Immature natural killer cell (primary cell): ENCODE results near the gene SFTPA1. TPM values are rescaled to one million over a fixed set of nuclear protein-coding genes. Genes with fewer than 3 reads are reported as not detected.
"Not testable (repeated sequence)": the region's sequence is repeated elsewhere in the genome, so short reads cannot be mapped to it uniquely, and the experiment has no call there.

Source experiments
- DNase-seq, 3 donors: peaks; one replicate each; pipeline ENCODE4 v3.0.0; 2022; ENCODE audit warnings: mixed read lengths in 1 of 3
- H3K27ac Mint-ChIP-seq, 6 donors: one replicate each; pipeline ENCODE4 v1.8.0; 2020; ENCODE audit warnings: mixed read lengths in 6 of 6, mild to moderate bottlenecking in 5 of 6, inconsistent platforms in 4 of 6, moderate library complexity in 3 of 6
- H3K27me3 Mint-ChIP-seq, 3 donors: one replicate each; pipeline ENCODE4 v1.8.0; 2020 to 2021; ENCODE audit warnings: low read depth in 3 of 3, mild to moderate bottlenecking in 3 of 3, mixed read lengths in 3 of 3, moderate library complexity in 3 of 3, inconsistent platforms in 1 of 3
- H3K36me3 Mint-ChIP-seq, 3 donors: one replicate each; pipeline ENCODE4 v1.8.0; 2020; ENCODE audit warnings: mixed read lengths in 3 of 3, inconsistent platforms in 2 of 3, mild to moderate bottlenecking in 2 of 3
- H3K4me1 Mint-ChIP-seq, 2 donors: one replicate each; pipeline ENCODE4 v1.8.0; 2020; ENCODE audit warnings: inconsistent platforms in 2 of 2, mild to moderate bottlenecking in 2 of 2, mixed read lengths in 2 of 2, moderate library complexity in 1 of 2
- H3K4me3 Mint-ChIP-seq, 5 donors: one replicate each; pipeline ENCODE4 v1.8.0; 2020; ENCODE audit warnings: mild to moderate bottlenecking in 5 of 5, mixed read lengths in 5 of 5, inconsistent platforms in 3 of 5, moderate library complexity in 3 of 5
- H3K9me3 Mint-ChIP-seq, 6 donors: one replicate each; pipeline ENCODE4 v1.8.0; 2020; ENCODE audit warnings: mild to moderate bottlenecking in 6 of 6, mixed read lengths in 6 of 6, inconsistent platforms in 4 of 6, moderate library complexity in 3 of 6
- polyA plus RNA-seq, 3 donors: library from polyadenylated mRNA; unstranded; fragments of 300-500 nt; fragmentation: Illumina TruSeq; gene quantifications; one replicate each; pipeline ENCODE4 v1.2.3, GENCODE V29; 2021

SFTPA1 gene
- not detected for polyA plus RNA-seq

DNA sequence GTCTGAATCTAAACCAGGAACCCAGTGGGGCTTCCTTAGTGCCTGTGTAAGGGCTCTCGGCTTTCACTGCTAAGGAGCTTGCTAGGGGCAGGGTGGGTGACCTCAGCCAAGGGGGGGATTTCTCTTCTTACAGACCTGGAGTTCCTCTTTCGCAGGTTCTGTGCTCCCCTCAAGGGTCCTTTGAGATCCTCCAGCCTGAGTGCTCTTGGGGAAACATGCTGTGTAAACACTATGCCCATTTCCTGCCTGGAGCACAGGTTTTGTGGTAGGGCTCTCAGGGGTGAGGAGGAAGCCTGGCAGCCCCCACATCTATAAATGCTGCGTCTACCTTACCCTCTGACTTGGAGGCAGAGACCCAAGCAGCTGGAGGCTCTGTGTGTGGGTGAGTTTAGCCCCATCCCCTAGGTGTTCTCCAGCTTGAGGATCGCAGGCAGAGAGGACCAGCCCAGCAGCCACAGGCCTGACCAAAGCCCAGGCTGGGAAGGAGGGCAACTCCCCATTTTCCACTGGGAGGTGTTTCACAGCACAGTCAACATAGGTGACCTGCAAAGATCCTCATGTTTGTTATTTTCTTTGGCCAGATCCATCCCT lies at the start of gene SFTPA1:
Gene SFTPA1, plus strand, starts transcription at position 339 of the 591 bp plus-strand sequence. CDS start 887 bp downstream, outside the sequence.
- Mint-ChIP-seq H3K27ac (no peak within 1 kb of the TSS), H3K4me3 (no peak within 1 kb of the TSS), H3K36me3 (no peaks in the 10 kb centered on the region), H3K27me3 (peaks cover 0 to 3% (median 2%) of the 10 kb centered on the region in 3 donors), H3K4me1 (no peaks in the 10 kb centered on the region), H3K9me3 (no peaks in the 10 kb centered on the region)
- DNase-seq = no peak

DNA sequence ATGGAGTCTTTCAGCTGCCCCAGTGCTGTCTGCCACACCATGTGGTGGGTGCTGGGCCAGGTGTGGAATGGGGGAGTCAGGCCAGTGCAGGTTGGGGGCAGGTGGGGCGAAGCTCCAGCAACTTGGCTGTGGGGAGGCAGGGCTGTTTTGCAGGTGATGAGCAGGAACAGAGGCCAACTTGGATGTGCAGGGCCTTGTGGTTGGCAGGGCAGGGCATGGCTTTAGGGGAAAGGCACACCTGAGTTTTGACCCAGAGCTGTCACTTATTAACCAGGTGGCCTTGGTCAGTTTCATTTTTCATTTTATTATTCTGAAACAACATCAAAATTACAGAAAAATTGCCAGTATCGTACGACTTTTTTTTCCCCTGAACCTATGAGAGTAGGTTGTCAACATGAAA lies 49.5 kb upstream of the SFTPA1 start:
- peaks cover 0 to 19% (median 3%) of the 10 kb centered on the region in 3 donors for H3K27me3 Mint-ChIP-seq
- no peaks in the 10 kb centered on the region for H3K36me3 Mint-ChIP-seq
- H3K27ac Mint-ChIP-seq = no peak overlapping the region

DNA sequence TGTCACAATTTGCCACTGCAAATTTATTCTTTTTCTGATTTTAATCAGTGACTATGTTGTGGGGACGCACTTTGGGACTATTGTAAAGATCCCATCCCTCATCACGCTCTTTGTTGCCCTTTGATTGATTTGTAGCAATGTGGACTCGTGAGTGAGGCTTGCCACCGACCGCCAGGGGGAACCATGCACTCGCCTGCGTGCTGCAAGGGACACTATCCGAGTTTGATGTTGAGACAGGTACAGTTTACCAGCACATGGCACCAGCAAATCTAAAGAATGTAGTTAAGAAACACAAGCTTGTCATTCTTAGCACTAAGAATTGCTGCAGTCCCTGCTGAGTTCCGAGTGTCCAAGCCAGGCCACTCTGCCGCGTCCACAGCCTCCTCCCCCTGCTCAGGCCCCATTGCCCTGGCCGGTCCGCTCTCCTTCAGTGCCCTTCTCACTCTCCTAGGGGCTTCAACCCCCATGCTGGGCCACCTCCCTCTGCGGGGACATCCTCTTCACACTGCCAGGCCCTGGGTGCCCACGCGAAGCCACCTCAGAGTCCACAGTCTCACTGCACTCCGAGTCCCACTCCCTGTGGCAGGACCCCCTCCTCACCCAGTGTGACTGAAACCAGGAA lies 48.5 kb upstream of the SFTPA1 start:
- H3K4me1 Mint-ChIP-seq = peaks cover 0 to 2% of the 10 kb centered on the region in 2 donors
- no peak overlapping the region for H3K27ac Mint-ChIP-seq
- H3K27me3 Mint-ChIP-seq = peaks cover 0 to 23% (median 9%) of the 10 kb centered on the region in 3 donors
- H3K4me3 Mint-ChIP-seq = no peak overlapping the region
- peak; percentile 10 to 38 (median 36) for DNase-seq
- no peaks in the 10 kb centered on the region for H3K9me3 Mint-ChIP-seq
- no peaks in the 10 kb centered on the region for H3K36me3 Mint-ChIP-seq

More for the DNA sequence above, 49.5 kb upstream of the SFTPA1 start:
- Mint-ChIP-seq H3K4me3 (no peak overlapping the region), H3K9me3 (no peaks in the 10 kb centered on the region), H3K4me1 (peaks cover 0 to 2% of the 10 kb centered on the region in 2 donors)
- DNase-seq = no peak

DNA sequence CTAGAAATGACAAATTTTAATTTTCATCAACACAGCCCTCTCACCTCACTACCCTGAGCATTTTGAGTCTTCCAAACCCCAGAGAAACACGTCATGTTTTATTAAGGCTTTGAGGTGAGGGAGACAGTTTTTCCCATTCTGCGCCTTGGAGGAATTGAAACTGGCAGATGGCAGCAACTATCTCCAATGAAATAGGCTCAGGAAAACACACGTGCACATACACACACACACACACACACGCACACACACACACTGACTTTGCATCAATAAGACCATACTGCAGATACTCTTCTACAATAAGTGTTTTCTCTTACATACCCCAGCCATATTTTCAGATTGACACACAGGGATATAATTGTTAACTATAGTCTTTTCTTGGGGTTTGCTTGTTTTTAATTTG lies 47.3 kb upstream of the SFTPA1 start:
- Mint-ChIP-seq H3K27me3 (peaks cover 0 to 23% (median 9%) of the 10 kb centered on the region in 3 donors), H3K36me3 (no peaks in the 10 kb centered on the region), H3K4me1 (peaks cover 0 to 2% of the 10 kb centered on the region in 2 donors), H3K4me3 (no peak overlapping the region), H3K27ac (no peak overlapping the region), H3K9me3 (no peaks in the 10 kb centered on the region)
- no peak for DNase-seq

DNA sequence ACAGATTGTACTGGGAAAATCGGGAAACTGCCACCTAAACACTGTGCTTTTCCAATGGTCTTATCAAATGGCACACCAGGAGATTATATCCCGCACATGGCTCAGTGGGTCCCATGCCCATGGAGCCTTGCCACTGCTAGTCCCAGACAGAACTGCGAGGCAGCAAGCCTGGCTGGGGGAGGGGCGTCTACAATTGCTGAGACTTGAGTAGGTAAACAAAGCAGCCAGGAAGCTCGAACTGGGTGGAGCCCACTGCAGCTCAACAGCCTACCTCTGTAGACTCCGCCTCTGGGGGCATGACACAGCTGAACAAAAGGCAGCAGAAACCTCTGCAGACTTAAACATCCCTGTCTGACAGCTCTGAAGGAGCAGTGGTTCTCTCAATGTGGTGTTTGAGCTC lies 40.1 kb upstream of the SFTPA1 start:
- not testable (repeated sequence) for H3K4me3 Mint-ChIP-seq, H3K9me3 Mint-ChIP-seq, H3K27ac Mint-ChIP-seq, DNase-seq, H3K36me3 Mint-ChIP-seq, H3K4me1 Mint-ChIP-seq
- peaks cover 4 to 37% (median 13%) of the 10 kb centered on the region in 3 donors for H3K27me3 Mint-ChIP-seq

DNA sequence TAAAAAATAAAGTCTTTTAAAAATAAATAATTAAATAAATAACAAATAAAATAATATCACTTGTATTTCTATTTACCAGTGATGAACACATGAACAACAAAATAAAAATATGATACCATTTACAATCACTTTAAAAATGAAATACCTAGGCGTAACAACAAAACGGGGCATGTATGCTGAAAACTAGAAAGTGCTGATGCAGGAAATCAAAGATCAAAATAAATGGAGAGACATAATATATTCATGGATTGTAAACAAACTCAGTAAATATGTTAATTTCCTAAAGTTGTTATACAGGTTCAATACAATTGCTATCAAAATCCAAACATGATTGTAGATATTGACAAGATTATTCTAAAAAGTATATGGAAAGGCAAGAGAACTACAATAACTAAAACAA lies 31.4 kb upstream of the SFTPA1 start:
- H3K27ac Mint-ChIP-seq = no peak overlapping the region
- no peak for DNase-seq
- peaks cover 0 to 4% (median 2%) of the 10 kb centered on the region in 3 donors for H3K27me3 Mint-ChIP-seq
- H3K4me1 Mint-ChIP-seq = no peaks in the 10 kb centered on the region
- H3K9me3 Mint-ChIP-seq = peaks cover 0 to 5% (median 0%) of the 10 kb centered on the region in 6 donors
- no peak overlapping the region for H3K4me3 Mint-ChIP-seq
- H3K36me3 Mint-ChIP-seq = no peaks in the 10 kb centered on the region

DNA sequence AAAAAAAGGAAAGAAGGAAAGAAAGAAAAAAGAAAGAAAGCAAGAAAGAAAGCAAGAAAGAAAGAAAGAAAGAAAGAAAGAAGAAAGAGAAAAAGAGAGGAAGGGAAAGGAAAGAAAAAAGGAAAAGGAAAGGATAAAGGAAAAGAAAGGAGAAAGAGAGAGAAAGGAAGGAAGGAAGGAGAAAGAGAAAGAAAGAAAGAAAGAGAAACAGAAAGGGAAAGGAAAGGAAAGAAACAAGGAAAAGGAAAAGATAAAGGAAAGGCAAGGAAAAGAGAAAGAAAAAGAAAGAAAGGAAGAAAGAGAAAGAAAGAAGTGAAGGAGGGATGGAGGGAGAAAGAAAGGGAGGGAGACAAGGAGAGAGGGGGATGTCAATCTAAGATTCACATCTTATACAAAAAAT lies 29.7 kb upstream of the SFTPA1 start:
- Mint-ChIP-seq H3K36me3 (no peaks in the 10 kb centered on the region), H3K4me1 (no peaks in the 10 kb centered on the region), H3K27me3 (peaks cover 0 to 4% (median 0%) of the 10 kb centered on the region in 3 donors), H3K27ac (no peak overlapping the region), H3K9me3 (peaks cover 0 to under 1% (median 0%) of the 10 kb centered on the region in 6 donors), H3K4me3 (no peak overlapping the region)
- no peak for DNase-seq

DNA sequence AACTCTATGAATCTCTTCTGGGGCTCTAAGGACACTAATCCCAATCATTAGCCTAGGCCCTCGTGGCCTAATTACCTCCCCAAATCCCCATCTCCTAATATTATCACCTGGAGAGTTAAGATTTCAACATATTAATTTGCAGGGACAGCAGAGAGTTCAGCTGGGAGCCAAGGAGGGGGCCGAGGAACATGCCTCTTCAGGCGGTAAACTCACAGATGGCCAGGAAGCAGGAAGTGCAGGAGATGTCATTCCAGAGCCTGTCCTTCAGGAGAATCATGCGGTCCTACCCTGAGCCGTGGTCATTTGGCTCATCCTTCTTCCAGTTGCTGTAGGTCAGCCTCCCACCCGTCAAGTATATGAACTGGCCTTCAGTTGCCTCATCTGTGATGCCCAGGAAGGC lies 28.6 kb upstream of the SFTPA1 start:
- peaks cover 2 to 4% (median 2%) of the 10 kb centered on the region in 3 donors for H3K27me3 Mint-ChIP-seq
- no peaks in the 10 kb centered on the region for H3K4me1 Mint-ChIP-seq
- DNase-seq = no peak
- no peak overlapping the region for H3K4me3 Mint-ChIP-seq
- no peak overlapping the region for H3K27ac Mint-ChIP-seq
- no peaks in the 10 kb centered on the region for H3K36me3 Mint-ChIP-seq
- no peaks in the 10 kb centered on the region for H3K9me3 Mint-ChIP-seq

DNA sequence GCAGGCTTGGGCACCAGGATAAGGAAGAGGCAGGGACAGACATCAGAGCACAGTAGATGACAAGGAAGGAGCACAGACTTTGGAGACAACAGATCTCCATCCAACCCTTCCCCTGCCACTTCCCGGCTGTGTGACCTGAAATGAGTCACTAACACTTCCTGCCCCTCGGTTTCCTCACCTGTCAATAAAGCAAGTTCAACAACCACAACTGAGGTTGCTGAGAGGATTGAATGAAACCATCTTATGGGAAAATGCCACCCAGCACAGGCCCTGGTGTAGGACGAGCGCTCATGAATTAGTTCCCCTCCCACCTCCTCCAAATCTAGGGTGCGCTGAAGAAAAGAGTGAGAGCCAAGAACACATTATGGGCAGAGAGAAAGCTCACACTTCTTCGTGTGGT lies 27.8 kb upstream of the SFTPA1 start:
- not testable (repeated sequence) for H3K4me1 Mint-ChIP-seq, H3K27ac Mint-ChIP-seq, H3K9me3 Mint-ChIP-seq, H3K27me3 Mint-ChIP-seq, H3K36me3 Mint-ChIP-seq, DNase-seq, H3K4me3 Mint-ChIP-seq

DNA sequence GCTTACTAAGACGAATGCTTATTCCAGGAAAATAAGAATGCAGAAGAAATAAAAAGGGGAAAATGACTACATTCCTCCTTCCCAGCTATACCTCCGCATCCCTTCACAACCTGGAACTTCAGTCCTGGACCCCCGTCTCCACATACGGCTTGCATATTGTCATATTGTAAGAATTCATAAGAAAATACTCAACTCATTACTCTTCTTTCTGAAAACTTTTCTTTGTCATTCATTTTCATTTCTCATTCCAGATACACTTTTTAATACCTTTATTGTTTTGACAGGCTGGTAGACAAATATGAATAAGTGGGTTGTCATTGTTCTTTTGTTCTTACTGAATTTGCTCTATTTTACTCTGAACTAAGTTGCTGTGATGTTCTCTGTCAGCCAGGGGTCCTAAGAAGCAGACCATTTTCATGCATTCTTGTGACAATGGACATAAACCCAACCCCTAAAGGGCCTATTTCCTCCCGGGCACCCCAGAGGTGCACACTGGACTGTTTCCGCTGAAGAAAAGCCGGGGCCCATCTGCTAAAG lies 27.2 kb upstream of the SFTPA1 start:
- Mint-ChIP-seq H3K27ac (no peak overlapping the region), H3K9me3 (no peaks in the 10 kb centered on the region), H3K4me1 (no peaks in the 10 kb centered on the region), H3K27me3 (peaks cover 2 to 4% (median 4%) of the 10 kb centered on the region in 3 donors), H3K4me3 (no peak overlapping the region), H3K36me3 (no peaks in the 10 kb centered on the region)
- no peak for DNase-seq

DNA sequence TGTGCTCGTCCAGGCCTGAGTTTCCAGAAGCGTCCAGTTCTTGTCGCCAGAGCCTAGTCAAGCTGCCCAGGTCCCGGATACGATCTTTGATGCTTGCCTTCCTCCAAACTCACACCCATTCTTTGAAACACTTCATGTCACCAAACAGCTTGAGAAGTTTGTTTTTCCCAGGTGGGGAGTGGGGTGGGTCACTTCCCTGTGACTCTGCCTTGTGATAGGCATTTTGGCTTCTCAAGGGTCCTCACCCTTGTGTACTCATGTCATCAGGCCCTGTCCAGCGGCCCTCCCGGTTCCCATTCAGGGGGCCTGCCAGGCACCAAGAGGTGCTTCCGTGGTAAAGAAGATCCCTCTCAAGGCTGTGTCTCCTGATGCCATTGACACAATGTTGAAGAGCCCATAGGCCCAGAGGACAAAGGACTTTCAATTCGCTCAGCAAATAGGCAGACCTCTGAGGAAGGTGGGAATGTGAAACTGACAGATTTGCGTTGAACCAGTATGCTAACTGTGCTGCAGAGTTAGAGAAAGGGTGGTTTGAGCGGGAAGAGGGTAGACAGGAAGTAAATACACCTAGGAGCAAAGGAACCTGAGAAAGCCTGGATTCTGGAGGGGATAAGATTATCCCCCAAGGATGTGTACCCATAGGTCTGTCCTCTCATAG lies 24.7 kb upstream of the SFTPA1 start:
- Mint-ChIP-seq H3K36me3 (no peaks in the 10 kb centered on the region), H3K27me3 (peaks cover 5 to 11% (median 10%) of the 10 kb centered on the region in 3 donors), H3K4me3 (no peak overlapping the region), H3K27ac (no peak overlapping the region), H3K4me1 (no peaks in the 10 kb centered on the region), H3K9me3 (no peaks in the 10 kb centered on the region)
- no peak for DNase-seq

DNA sequence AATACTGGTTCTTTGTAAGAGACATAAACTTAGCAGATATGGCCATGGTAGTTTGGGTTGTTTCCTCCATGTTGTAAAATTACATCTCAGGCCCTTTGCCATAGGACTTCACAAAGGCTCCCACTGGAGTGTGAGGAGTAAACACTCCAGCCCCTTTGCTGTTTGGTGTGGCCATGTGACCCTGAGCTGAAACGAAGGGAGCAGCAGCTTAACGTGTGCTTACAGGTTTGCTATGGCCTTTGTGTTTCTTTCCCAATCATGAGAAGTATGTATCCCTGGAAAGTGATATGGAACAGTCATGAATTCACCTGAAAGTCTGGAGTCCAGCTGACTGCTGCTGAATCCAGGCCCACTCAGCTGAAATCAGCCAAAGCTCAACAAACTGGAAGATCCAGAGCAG lies 23.8 kb upstream of the SFTPA1 start:
- Mint-ChIP-seq H3K36me3 (no peaks in the 10 kb centered on the region), H3K27me3 (peaks cover 5 to 11% (median 10%) of the 10 kb centered on the region in 3 donors), H3K4me3 (no peak overlapping the region), H3K9me3 (no peaks in the 10 kb centered on the region), H3K4me1 (no peaks in the 10 kb centered on the region), H3K27ac (no peak overlapping the region)
- no peak for DNase-seq

DNA sequence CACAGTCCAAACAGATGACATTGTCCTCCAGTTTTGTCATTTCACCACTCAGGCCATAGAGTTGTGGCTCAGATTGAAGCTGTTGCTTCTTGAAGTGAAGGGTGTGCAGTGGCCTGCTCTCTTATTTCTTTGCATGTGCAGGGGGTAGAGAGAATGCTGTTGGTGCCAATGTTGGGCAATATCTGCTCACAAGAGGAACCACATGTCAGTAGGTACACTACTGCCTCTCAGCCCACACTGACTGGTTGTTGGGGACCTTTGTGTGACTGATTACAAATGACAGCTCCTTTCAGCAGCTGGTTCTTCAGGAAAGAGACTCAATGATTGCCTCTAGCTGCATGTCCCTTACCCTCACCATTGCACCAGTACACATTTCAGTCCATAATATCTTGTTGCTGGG lies 21.9 kb upstream of the SFTPA1 start:
- no peak overlapping the region for H3K4me3 Mint-ChIP-seq

DNA sequence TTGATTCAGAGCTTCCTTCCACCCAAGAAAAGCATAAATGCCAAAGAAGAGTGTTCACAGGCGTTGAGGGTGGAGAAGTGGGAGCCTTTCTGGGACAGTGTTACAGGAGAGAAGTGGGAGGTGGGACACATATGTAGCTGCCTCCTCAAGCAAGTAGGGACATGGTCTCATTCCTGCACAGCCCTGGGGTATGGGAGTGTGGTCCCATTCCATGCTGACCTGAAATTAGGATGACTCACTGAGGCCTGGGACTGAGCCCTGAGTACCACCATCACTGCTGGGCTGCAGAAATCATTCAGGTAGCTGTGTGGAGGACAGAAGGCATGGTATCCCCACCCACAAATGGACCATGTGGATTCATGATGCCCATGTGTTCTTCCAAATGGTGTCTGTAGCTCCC lies 17.4 kb upstream of the SFTPA1 start:
- Mint-ChIP-seq H3K4me3 (no peak overlapping the region), H3K27ac (no peak overlapping the region), H3K36me3 (peaks cover 0 to 4% (median 0%) of the 10 kb centered on the region in 3 donors), H3K27me3 (peaks cover 3 to 18% (median 7%) of the 10 kb centered on the region in 3 donors), H3K4me1 (no peaks in the 10 kb centered on the region), H3K9me3 (peaks cover 5 to 16% (median 11%) of the 10 kb centered on the region in 6 donors)
- no peak for DNase-seq

More for the DNA sequence above, 21.9 kb upstream of the SFTPA1 start:
- Mint-ChIP-seq H3K36me3 (no peaks in the 10 kb centered on the region), H3K27me3 (peaks cover 5 to 11% (median 10%) of the 10 kb centered on the region in 3 donors), H3K4me1 (no peaks in the 10 kb centered on the region), H3K27ac (no peak overlapping the region), H3K9me3 (no peaks in the 10 kb centered on the region)
- no peak for DNase-seq
